ENCODE results near the gene ARRB1.

The ARRB1 gene

DNA sequence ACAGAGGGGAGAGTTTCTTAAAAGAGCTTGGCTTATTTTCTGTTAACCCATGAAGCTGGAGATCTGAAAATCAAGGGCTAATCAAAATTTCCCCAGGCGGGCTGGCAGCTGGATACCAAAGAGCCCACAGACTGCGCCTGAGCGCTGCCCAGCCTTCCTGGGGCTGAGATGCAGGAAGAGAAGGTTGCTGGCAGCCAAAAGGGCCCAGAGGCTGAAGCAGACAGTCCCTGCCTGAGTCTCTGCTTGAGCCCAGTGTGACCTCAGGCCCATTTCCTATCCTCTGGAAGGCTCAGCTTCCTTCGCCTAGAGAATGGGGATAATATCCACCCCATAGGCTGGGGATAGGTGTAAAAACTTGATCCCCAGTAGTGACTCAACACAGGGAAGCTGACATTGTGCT, 49.1 kb downstream of the ARRB1 start:
- ChIA-PET CTCF (interaction anchor here (1.1 kb wide), 1 partner anchor 82 kb away, joined by 4 read pairs; no protein-coding TSS in a partner anchor), POLR2A (no interaction called here)
- H3K36me3 ChIP-seq (ENCODE audit: control insufficient read depth in 2 of 2, insufficient read depth in 1 of 2, low read length in 2 of 2), result no peaks in the 10 kb centered on the region
- no peak overlapping the region for H3K27ac ChIP-seq (ENCODE audit: extremely low read depth, low read depth, low read length)
- H3K9me3 ChIP-seq (ENCODE audit: control insufficient read depth, insufficient read depth, low read depth, low read length), result no peaks in the 10 kb centered on the region
- no peaks in the 10 kb centered on the region for H3K4me1 ChIP-seq (ENCODE audit: control insufficient read depth, insufficient read depth, low read length)
- no peak overlapping the region for H3K4me3 ChIP-seq (ENCODE audit: low read depth, low read length)
- no peak for TF ChIP-seq ZNF2 (tag by site-specific recombination; IDR thresholded peaks at IDR 0.05)
- no peak for TF ChIP-seq ZNF785 (tag by site-specific recombination; IDR thresholded peaks at IDR 0.05)
- TF ChIP-seq, protein P1, sequence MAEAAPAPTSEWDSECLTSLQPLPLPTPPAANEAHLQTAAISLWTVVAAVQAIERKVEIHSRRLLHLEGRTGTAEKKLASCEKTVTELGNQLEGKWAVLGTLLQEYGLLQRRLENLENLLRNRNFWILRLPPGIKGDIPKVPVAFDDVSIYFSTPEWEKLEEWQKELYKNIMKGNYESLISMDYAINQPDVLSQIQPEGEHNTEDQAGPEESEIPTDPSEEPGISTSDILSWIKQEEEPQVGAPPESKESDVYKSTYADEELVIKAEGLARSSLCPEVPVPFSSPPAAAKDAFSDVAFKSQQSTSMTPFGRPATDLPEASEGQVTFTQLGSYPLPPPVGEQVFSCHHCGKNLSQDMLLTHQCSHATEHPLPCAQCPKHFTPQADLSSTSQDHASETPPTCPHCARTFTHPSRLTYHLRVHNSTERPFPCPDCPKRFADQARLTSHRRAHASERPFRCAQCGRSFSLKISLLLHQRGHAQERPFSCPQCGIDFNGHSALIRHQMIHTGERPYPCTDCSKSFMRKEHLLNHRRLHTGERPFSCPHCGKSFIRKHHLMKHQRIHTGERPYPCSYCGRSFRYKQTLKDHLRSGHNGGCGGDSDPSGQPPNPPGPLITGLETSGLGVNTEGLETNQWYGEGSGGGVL (tag by site-specific recombination; IDR thresholded peaks at IDR 0.05), result no peak
- no peak for TF ChIP-seq ZNF664 (tag by site-specific recombination; IDR thresholded peaks at IDR 0.05)
- no peak for TF ChIP-seq KLF10 (tag by site-specific recombination; IDR thresholded peaks at IDR 0.05)
- no peak for TF ChIP-seq ZBTB21 (tag by site-specific recombination; IDR thresholded peaks at IDR 0.05)
- no peak for TF ChIP-seq HOXC10 (CRISPR knock-in tag; IDR thresholded peaks at IDR 0.05)
- no peak for TF ChIP-seq ZNF24 (tag by site-specific recombination; IDR thresholded peaks at IDR 0.05)
- TF ChIP-seq SP7 (tag by site-specific recombination; IDR thresholded peaks at IDR 0.05), result no peak
- TF ChIP-seq ZNF391 (tag by site-specific recombination; IDR thresholded peaks at IDR 0.05; ENCODE audit: borderline replicate concordance, low read depth), result no peak
- no peak for TF ChIP-seq ZNF423 (tag by site-specific recombination; IDR thresholded peaks at IDR 0.05)
- TF ChIP-seq, protein P2, sequence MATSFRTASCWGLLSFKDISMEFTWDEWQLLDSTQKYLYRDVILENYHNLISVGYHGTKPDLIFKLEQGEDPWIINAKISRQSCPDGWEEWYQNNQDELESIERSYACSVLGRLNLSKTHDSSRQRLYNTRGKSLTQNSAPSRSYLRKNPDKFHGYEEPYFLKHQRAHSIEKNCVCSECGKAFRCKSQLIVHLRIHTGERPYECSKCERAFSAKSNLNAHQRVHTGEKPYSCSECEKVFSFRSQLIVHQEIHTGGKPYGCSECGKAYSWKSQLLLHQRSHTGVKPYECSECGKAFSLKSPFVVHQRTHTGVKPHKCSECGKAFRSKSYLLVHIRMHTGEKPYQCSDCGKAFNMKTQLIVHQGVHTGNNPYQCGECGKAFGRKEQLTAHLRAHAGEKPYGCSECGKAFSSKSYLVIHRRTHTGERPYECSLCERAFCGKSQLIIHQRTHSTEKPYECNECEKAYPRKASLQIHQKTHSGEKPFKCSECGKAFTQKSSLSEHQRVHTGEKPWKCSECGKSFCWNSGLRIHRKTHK (tag by site-specific recombination; IDR thresholded peaks at IDR 0.05), result no peak
- TF ChIP-seq, protein P3, sequence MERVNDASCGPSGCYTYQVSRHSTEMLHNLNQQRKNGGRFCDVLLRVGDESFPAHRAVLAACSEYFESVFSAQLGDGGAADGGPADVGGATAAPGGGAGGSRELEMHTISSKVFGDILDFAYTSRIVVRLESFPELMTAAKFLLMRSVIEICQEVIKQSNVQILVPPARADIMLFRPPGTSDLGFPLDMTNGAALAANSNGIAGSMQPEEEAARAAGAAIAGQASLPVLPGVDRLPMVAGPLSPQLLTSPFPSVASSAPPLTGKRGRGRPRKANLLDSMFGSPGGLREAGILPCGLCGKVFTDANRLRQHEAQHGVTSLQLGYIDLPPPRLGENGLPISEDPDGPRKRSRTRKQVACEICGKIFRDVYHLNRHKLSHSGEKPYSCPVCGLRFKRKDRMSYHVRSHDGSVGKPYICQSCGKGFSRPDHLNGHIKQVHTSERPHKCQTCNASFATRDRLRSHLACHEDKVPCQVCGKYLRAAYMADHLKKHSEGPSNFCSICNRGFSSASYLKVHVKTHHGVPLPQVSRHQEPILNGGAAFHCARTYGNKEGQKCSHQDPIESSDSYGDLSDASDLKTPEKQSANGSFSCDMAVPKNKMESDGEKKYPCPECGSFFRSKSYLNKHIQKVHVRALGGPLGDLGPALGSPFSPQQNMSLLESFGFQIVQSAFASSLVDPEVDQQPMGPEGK (tag by site-specific recombination; IDR thresholded peaks at IDR 0.05), result no peak
- TF ChIP-seq MYNN (tag by site-specific recombination; IDR thresholded peaks at IDR 0.05; ENCODE audit: borderline replicate concordance), result no peak

DNA sequence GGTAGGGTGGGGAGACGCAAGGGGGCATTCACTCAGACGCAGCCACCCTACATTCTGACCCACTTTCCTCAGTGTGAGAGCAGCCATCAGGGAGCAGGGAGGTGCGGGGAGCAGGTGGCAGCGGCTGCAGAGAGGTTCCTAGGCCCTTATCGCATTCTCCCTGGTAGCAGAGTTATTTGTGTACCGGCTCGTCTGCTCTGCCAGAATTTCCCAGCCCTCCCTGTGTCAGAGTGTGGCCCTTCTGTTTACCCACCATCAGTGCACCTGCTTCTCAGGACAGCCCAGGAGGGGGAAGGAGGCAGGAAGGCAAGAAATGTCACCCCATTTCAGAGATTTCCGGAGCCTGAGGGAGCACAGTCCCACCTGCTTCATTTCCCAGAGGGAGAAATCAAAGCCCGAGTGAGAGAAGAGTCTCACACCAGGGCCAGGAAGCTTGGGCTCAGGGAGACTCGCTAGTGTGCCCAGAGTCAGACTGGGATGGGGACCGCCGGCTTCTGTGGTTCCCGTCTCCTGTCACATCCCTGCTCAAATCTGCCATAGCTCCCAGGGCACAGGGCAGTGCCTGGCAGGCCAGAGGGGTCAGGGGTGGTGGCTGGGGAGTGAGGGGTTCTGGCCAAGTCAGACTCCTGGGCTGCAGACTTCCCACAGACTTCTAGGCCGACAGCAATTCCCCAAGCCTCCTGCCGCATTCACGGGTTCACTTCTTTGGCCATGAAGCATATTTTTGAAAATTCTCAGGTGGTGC, 49.7 kb downstream of the ARRB1 start:
- no peak for TF ChIP-seq ZNF654 (tag by site-specific recombination; IDR thresholded peaks at IDR 0.05; ENCODE audit: low read depth)
- TF ChIP-seq ZNF175 (tag by site-specific recombination; IDR thresholded peaks at IDR 0.05), result no peak
- TF ChIP-seq SCRT1 (tag by site-specific recombination; IDR thresholded peaks at IDR 0.05; ENCODE audit: borderline replicate concordance), result no peak
- TF ChIP-seq ZNF777 (tag by site-specific recombination; IDR thresholded peaks at IDR 0.05; ENCODE audit: borderline replicate concordance), result no peak
- TF ChIP-seq, protein P4, sequence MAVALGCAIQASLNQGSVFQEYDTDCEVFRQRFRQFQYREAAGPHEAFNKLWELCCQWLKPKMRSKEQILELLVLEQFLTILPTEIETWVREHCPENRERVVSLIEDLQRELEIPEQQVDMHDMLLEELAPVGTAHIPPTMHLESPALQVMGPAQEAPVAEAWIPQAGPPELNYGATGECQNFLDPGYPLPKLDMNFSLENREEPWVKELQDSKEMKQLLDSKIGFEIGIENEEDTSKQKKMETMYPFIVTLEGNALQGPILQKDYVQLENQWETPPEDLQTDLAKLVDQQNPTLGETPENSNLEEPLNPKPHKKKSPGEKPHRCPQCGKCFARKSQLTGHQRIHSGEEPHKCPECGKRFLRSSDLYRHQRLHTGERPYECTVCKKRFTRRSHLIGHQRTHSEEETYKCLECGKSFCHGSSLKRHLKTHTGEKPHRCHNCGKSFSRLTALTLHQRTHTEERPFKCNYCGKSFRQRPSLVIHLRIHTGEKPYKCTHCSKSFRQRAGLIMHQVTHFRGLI (tag by site-specific recombination; IDR thresholded peaks at IDR 0.05), result no peak
- TF ChIP-seq ZNF677 (tag by site-specific recombination; IDR thresholded peaks at IDR 0.05), result no peak
- no peak for TF ChIP-seq ZNF624 (tag by site-specific recombination; IDR thresholded peaks at IDR 0.05)
- no peak for TF ChIP-seq SCRT2 (tag by site-specific recombination; IDR thresholded peaks at IDR 0.05)
- no peak for TF ChIP-seq ZNF791 (tag by site-specific recombination; IDR thresholded peaks at IDR 0.05)
- no peak for TF ChIP-seq SALL2 (tag by site-specific recombination; IDR thresholded peaks at IDR 0.05; ENCODE audit: borderline replicate concordance)
- TF ChIP-seq ZNF24 (tag by site-specific recombination; IDR thresholded peaks at IDR 0.05), result no peak
- no peak for TF ChIP-seq ZNF837 (tag by site-specific recombination; IDR thresholded peaks at IDR 0.05)
- no peak for TF ChIP-seq ZNF140 (tag by site-specific recombination; IDR thresholded peaks at IDR 0.05)
- no peak for TF ChIP-seq ZNF302 (tag by site-specific recombination; IDR thresholded peaks at IDR 0.05; ENCODE audit: low read depth)
- Histone ChIP-seq H3K9me3 (ENCODE audit: control insufficient read depth, insufficient read depth, low read depth, low read length) (no peaks in the 10 kb centered on the region), H3K36me3 (ENCODE audit: control insufficient read depth in 2 of 2, insufficient read depth in 1 of 2, low read length in 2 of 2) (no peaks in the 10 kb centered on the region), H3K4me1 (ENCODE audit: control insufficient read depth, insufficient read depth, low read length) (no peaks in the 10 kb centered on the region), H3K27ac (ENCODE audit: extremely low read depth, low read depth, low read length) (no peak overlapping the region), H3K4me3 (ENCODE audit: low read depth, low read length) (no peak overlapping the region)
- CTCF ChIA-PET, result interaction anchor here (1.1 kb wide), 1 partner anchor 83 kb away, joined by 4 read pairs; no protein-coding TSS in a partner anchor
- POLR2A ChIA-PET, result no interaction called here
